ENCODE data around the gene TRIAP1.

- TF ChIP-seq POLR2A (IDR thresholded peaks at IDR 0.05): no peak
- TF ChIP-seq, protein P1, sequence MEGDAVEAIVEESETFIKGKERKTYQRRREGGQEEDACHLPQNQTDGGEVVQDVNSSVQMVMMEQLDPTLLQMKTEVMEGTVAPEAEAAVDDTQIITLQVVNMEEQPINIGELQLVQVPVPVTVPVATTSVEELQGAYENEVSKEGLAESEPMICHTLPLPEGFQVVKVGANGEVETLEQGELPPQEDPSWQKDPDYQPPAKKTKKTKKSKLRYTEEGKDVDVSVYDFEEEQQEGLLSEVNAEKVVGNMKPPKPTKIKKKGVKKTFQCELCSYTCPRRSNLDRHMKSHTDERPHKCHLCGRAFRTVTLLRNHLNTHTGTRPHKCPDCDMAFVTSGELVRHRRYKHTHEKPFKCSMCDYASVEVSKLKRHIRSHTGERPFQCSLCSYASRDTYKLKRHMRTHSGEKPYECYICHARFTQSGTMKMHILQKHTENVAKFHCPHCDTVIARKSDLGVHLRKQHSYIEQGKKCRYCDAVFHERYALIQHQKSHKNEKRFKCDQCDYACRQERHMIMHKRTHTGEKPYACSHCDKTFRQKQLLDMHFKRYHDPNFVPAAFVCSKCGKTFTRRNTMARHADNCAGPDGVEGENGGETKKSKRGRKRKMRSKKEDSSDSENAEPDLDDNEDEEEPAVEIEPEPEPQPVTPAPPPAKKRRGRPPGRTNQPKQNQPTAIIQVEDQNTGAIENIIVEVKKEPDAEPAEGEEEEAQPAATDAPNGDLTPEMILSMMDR (IDR thresholded peaks at IDR 0.05 in 4 of 5, conservative IDR thresholded peaks at IDR 0.05 in 1 of 5): no peak
Observed at GRCh38 chr12:120406069-120406468, 40.1 kb downstream of the TRIAP1 start.
